B cell (primary cell): ENCODE data around the gene CHST11. TPM values are rescaled to one million over a fixed set of nuclear protein-coding genes. Genes with fewer than 3 reads are reported as not detected.

Experiments used
- ATAC-seq: fragments of 200-7000 bp; cut with Tn5 transposase; one replicate; pipeline ENCODE4 v1.10.0; 2021; ENCODE audit warnings: low read depth, mild to moderate bottlenecking, moderate number of reproducible peaks, moderate library complexity
- CTCF ChIA-PET: fragments of 350-600 bp; sonication (Branson Sonifier 250); formaldehyde crosslinking; loops from one replicate; lab custom pipeline; 2021; ENCODE audit warnings: antibody characterized with exemption, inconsistent platforms; lab: Charles Lee
- POLR2A ChIA-PET: fragments of 350-600 bp; sonication (Branson Sonifier 250); formaldehyde crosslinking; loops from one replicate; lab custom pipeline; 2021; ENCODE audit warnings: antibody characterized with exemption; lab: Charles Lee
- DNase-seq: peaks from one replicate; pipeline ENCODE4 v3.0.0; 2013
- H2AFZ ChIP-seq: 2 replicates; pipeline ENCODE4 v1.6.1; 2012; ENCODE audit warnings: mild to moderate bottlenecking, low read depth, low read length; ENCODE audit not compliant: insufficient read depth, poor library complexity, severe bottlenecking
- H3K27ac ChIP-seq, 2 donors: 1 replicate in 1 of 2; 2 replicates in 1 of 2; pipeline ENCODE4 v1.5.1; 2012 to 2013; ENCODE audit warnings: low read length in 2 of 2, mild to moderate bottlenecking in 2 of 2, moderate library complexity in 1 of 2
- H3K27me3 ChIP-seq, 4 experiments: fragments of 200-600 bp in 1 of 4; sonication (generic) in 1 of 4; replicated peaks in 1 of 4; 1 replicate in 2 of 4; 2 replicates in 2 of 4; pipeline versions ENCODE4 v1.6.1 to v1.7.0; 2013 to 2016; ENCODE audit warnings: low read length in 3 of 4, mild to moderate bottlenecking in 2 of 4, mixed read lengths in 1 of 4, moderate library complexity in 1 of 4; ENCODE audit not compliant: insufficient read depth in 4 of 4, control insufficient read depth in 3 of 4; ENCODE audit errors: control extremely low read depth in 1 of 4
- H3K36me3 ChIP-seq, 2 experiments: replicated peaks in 1 of 2; 1 replicate in 1 of 2; 2 replicates in 1 of 2; pipeline versions ENCODE4 v1.6.1 to v1.7.1; 2013; ENCODE audit warnings: low read length in 1 of 2; ENCODE audit not compliant: insufficient read depth in 2 of 2, control insufficient read depth in 1 of 2; ENCODE audit errors: control extremely low read depth in 1 of 2, extremely low read depth in 1 of 2
- H3K4me1 ChIP-seq, 2 donors: fragments of 200-600 bp in 1 of 2; sonication (generic) in 1 of 2; 1 replicate in 1 of 2; 2 replicates in 1 of 2; pipeline versions ENCODE4 v1.5.1 to v1.6.1; 2013 to 2017; ENCODE audit warnings: low read length in 2 of 2; ENCODE audit not compliant: control insufficient read depth in 2 of 2, insufficient read depth in 2 of 2
- H3K4me2 ChIP-seq: replicated peaks from 2 replicates; pipeline ENCODE3; 2012; ENCODE audit warnings: mild to moderate bottlenecking, low read depth, low read length; ENCODE audit not compliant: poor library complexity, severe bottlenecking
- H3K4me3 ChIP-seq, 5 experiments: fragments of 200-600 bp in 1 of 5; sonication (generic) in 1 of 5; 1 replicate in 3 of 5; 2 replicates in 2 of 5; pipeline versions ENCODE4 v1.5.1 to v1.7.0; 2011 to 2016; ENCODE audit warnings: low read length in 4 of 5, mild to moderate bottlenecking in 4 of 5, low read depth in 2 of 5, control low read depth in 1 of 5, moderate library complexity in 1 of 5; ENCODE audit not compliant: insufficient read depth in 1 of 5; ENCODE audit errors: control extremely low read depth in 1 of 5, extremely low read depth in 1 of 5
- H3K79me2 ChIP-seq: fragments of 200-600 bp; sonication (generic); one replicate; pipeline ENCODE4 v1.6.0; 2016; ENCODE audit warnings: low read length; ENCODE audit not compliant: control insufficient read depth, insufficient read depth
- H3K9ac ChIP-seq: fragments of 200-600 bp; sonication (generic); 2 replicates; pipeline ENCODE4 v1.6.1; 2017; ENCODE audit warnings: mild to moderate bottlenecking, low read length, moderate library complexity
- H3K9me3 ChIP-seq, 3 donors: one replicate each; pipeline versions ENCODE4 v1.6.1 to v1.7.1; 2013; ENCODE audit warnings: low read length in 2 of 3; ENCODE audit not compliant: control insufficient read depth in 2 of 3, insufficient read depth in 1 of 3; ENCODE audit errors: control extremely low read depth in 1 of 3
- H4K20me1 ChIP-seq: 2 replicates; pipeline ENCODE4 v1.6.0; 2012; ENCODE audit warnings: mild to moderate bottlenecking, low read length; ENCODE audit not compliant: insufficient read depth, control insufficient read depth, poor library complexity, severe bottlenecking
- H3K27ac Mint-ChIP-seq: one replicate; pipeline ENCODE4 v1.8.0; 2021; ENCODE audit warnings: mixed read lengths
- H3K27me3 Mint-ChIP-seq: one replicate; pipeline ENCODE4 v1.8.0; 2021; ENCODE audit warnings: mixed read lengths
- H3K4me1 Mint-ChIP-seq: one replicate; pipeline ENCODE4 v1.8.0; 2021; ENCODE audit warnings: mixed read lengths
- H3K4me3 Mint-ChIP-seq: one replicate; pipeline ENCODE4 v1.8.0; 2021; ENCODE audit warnings: mixed read lengths
- H3K9me3 Mint-ChIP-seq: one replicate; pipeline ENCODE4 v1.8.0; 2022; ENCODE audit warnings: mixed read lengths; ENCODE audit not compliant: insufficient read depth
- CTCF ChIP-seq: fragments of 200-600 bp; IDR thresholded peaks from one replicate; pipeline ENCODE4 v1.8.0; 2022; ENCODE audit warnings: antibody characterized with exemption, mild to moderate bottlenecking
- EZH2 ChIP-seq: IDR thresholded peaks from 2 replicates; pipeline ENCODE4 v1.6.1; 2012; ENCODE audit warnings: borderline replicate concordance, low read depth, mild to moderate bottlenecking, moderate library complexity, low read length; ENCODE audit not compliant: insufficient read depth, poor library complexity, severe bottlenecking
- WGBS: methylation state at CpG from one replicate; pipeline ENCODE4 v1.1.5; 2013; ENCODE audit warnings: missing lambda C conversion rate; ENCODE audit not compliant: insufficient coverage; 5-methylcytosine and 5-hydroxymethylcytosine counted together
- intact Hi-C: fragments of 100-400 bp; cut with micrococcal nuclease; formaldehyde crosslinking; loops from one replicate; pipeline ENCODE4 v1.10.0; 2022
- polyA plus RNA-seq: library from polyadenylated mRNA; depleted of rRNA; stranded (reverse); fragments of >200 nt; gene quantifications from 2 replicates; pipeline ENCODE4 v1.2.3, GENCODE V29; 2012
- total RNA-seq, 2 donors: library from RNA; stranded (reverse); fragments of 120-200 nt in 1 of 2; gene quantifications; 1 replicate in 1 of 2; 2 replicates in 1 of 2; pipeline versions ENCODE4 v1.2.3 to v1.2.4, GENCODE V29; 2013 to 2022

Gene CHST11
- total and polyA plus RNA-seq, 2 donors (not counting 1 experiment from before 2014, with no cell fraction given), result 46.3 to 152 TPM

- H4K20me1 ChIP-seq, result peaks cover 42% of the 10 kb centered on the region
- H3K36me3 ChIP-seq, result no peaks in the 10 kb centered on the region
- H3K79me2 ChIP-seq, result peaks cover 100% of the 10 kb centered on the region
- intact Hi-C loops, result no loop called here
- no peak for ATAC-seq
- H3K27me3 ChIP-seq, result no peaks in the 10 kb centered on the region
- H3K27ac ChIP-seq, result no peak overlapping the region
- H3K4me3 ChIP-seq, result no peak overlapping the region
- no peak overlapping the region for H3K4me2 ChIP-seq
- no peaks in the 10 kb centered on the region for H3K27me3 Mint-ChIP-seq
- no peaks in the 10 kb centered on the region for H3K9me3 ChIP-seq
- H2AFZ ChIP-seq, result no peak overlapping the region
- ChIA-PET POLR2A (no interaction called here), CTCF (interaction anchor here (1.1 to 1.6 kb wide), 2 partner anchors 11 to 77 kb away, joined by 3 to 5 read pairs; partner anchors contain the start of gene CHST11)
- H3K4me1 Mint-ChIP-seq, result peaks cover 82% of the 10 kb centered on the region
- no peak overlapping the region for H3K4me3 Mint-ChIP-seq
- H3K4me1 ChIP-seq, result peaks cover 46 to 52% of the 10 kb centered on the region in 2 donors
- no peak overlapping the region for H3K9ac ChIP-seq
- no peaks in the 10 kb centered on the region for H3K9me3 Mint-ChIP-seq
- H3K27ac Mint-ChIP-seq, result no peak overlapping the region
- 100% methylated on average over 2 of the region's 3 CpGs for WGBS
- DNase-seq, result no peak
- no peak for TF ChIP-seq CTCF
- TF ChIP-seq EZH2, result no peak
These were observed 78.1 kb downstream of the CHST11 start for GRCh38 chr12:104534857-104535248.

- peaks cover 47 to 52% of the 10 kb centered on the region in 2 donors for H3K4me1 ChIP-seq
- no peak overlapping the region for H3K27ac Mint-ChIP-seq
These were observed 78.6 kb downstream of the CHST11 start for GRCh38 chr12:104535369-104535768.

More at GRCh38 chr12:104535369-104535768, 78.6 kb downstream of the CHST11 start:
- H4K20me1 ChIP-seq, result peaks cover 42% of the 10 kb centered on the region
- Mint-ChIP-seq H3K4me1 (peaks cover 82% of the 10 kb centered on the region), H3K27me3 (no peaks in the 10 kb centered on the region), H3K9me3 (no peaks in the 10 kb centered on the region), H3K4me3 (no peak overlapping the region)
- H2AFZ ChIP-seq, result no peak overlapping the region
- intact Hi-C loops, result no loop called here
- no peak overlapping the region for H3K4me3 ChIP-seq
- ATAC-seq (no peak), DNase-seq (no peak)
- H3K79me2 ChIP-seq, result peaks cover 100% of the 10 kb centered on the region
- no peak overlapping the region for H3K4me2 ChIP-seq
- no peak overlapping the region for H3K27ac ChIP-seq
- ChIA-PET POLR2A (no interaction called here), CTCF (interaction anchor here (1.1 to 1.6 kb wide), 2 partner anchors 10 to 78 kb away, joined by 3 to 5 read pairs; partner anchors contain the start of gene CHST11)
- no peaks in the 10 kb centered on the region for H3K36me3 ChIP-seq
- no peaks in the 10 kb centered on the region for H3K27me3 ChIP-seq
- H3K9me3 ChIP-seq, result no peaks in the 10 kb centered on the region
- no CpG with 5 or more reads among the region's 3 CpGs for WGBS
- H3K9ac ChIP-seq, result no peak overlapping the region
- no peak for TF ChIP-seq EZH2
